CD4-positive, alpha-beta memory T cell (primary cell): Measurements from ENCODE around the gene MAPK9. TPM values are rescaled to one million over a fixed set of nuclear protein-coding genes. Genes with fewer than 3 reads are reported as not detected.
"Not testable (repeated sequence)": the region's sequence is repeated elsewhere in the genome, so short reads cannot be mapped to it uniquely, and the experiment has no call there.

Source experiments
- CTCF ChIA-PET: fragments of 350-600 bp; sonication (Branson Sonifier 250); formaldehyde crosslinking; loops from one replicate; lab custom pipeline; 2021; ENCODE audit warnings: inconsistent platforms; ENCODE audit not compliant: partially characterized antibody; lab: Charles Lee
- POLR2A ChIA-PET: fragments of 350-600 bp; sonication (Branson Sonifier 250); formaldehyde crosslinking; loops from one replicate; lab custom pipeline; 2021; ENCODE audit not compliant: partially characterized antibody; lab: Charles Lee
- DNase-seq, 5 donors: peaks; one replicate each; pipeline versions ENCODE4 v3.0.0 to v3.0.0-alpha.2; 2020 to 2022; ENCODE audit warnings: mixed read lengths in 1 of 5
- H3K27ac ChIP-seq: one replicate; pipeline ENCODE4 v1.7.0; 2013; ENCODE audit warnings: low read depth, low read length
- H3K27me3 ChIP-seq: 2 replicates; pipeline ENCODE4 v1.7.0; 2013; ENCODE audit warnings: mild to moderate bottlenecking, low read length, moderate library complexity; ENCODE audit not compliant: insufficient read depth
- H3K36me3 ChIP-seq: 2 replicates; pipeline ENCODE4 v1.7.0; 2013; ENCODE audit warnings: mild to moderate bottlenecking, low read length, moderate library complexity; ENCODE audit not compliant: insufficient read depth
- H3K4me1 ChIP-seq: 2 replicates; pipeline ENCODE4 v1.7.0; 2013; ENCODE audit warnings: mild to moderate bottlenecking, low read length, moderate library complexity; ENCODE audit not compliant: insufficient read depth
- H3K4me3 ChIP-seq, 2 donors: one replicate each; pipeline ENCODE4 v1.7.0; 2013; ENCODE audit warnings: low read length in 2 of 2, mild to moderate bottlenecking in 1 of 2
- H3K9me3 ChIP-seq, 2 donors: one replicate each; pipeline ENCODE4 v1.7.0; 2013; ENCODE audit warnings: low read length in 2 of 2, control low read depth in 1 of 2; ENCODE audit not compliant: control insufficient read depth in 1 of 2
- H3K27ac Mint-ChIP-seq, 7 donors: one replicate each; pipeline ENCODE4 v1.8.0; 2020 to 2021; ENCODE audit warnings: mixed read lengths in 7 of 7, mild to moderate bottlenecking in 6 of 7, inconsistent platforms in 3 of 7, moderate library complexity in 3 of 7
- H3K27me3 Mint-ChIP-seq, 2 donors: one replicate each; pipeline ENCODE4 v1.8.0; 2020 to 2021; ENCODE audit warnings: mixed read lengths in 2 of 2
- H3K36me3 Mint-ChIP-seq, 2 donors: one replicate each; pipeline ENCODE4 v1.8.0; 2020 to 2021; ENCODE audit warnings: mixed read lengths in 2 of 2, inconsistent platforms in 1 of 2, mild to moderate bottlenecking in 1 of 2
- H3K4me1 Mint-ChIP-seq, 4 donors: one replicate each; pipeline ENCODE4 v1.8.0; 2020 to 2021; ENCODE audit warnings: mixed read lengths in 4 of 4, mild to moderate bottlenecking in 1 of 4
- H3K4me3 Mint-ChIP-seq, 8 donors: one replicate each; pipeline ENCODE4 v1.8.0; 2020 to 2021; ENCODE audit warnings: mixed read lengths in 8 of 8, mild to moderate bottlenecking in 7 of 8, moderate library complexity in 6 of 8, inconsistent platforms in 3 of 8
- H3K9me3 Mint-ChIP-seq, 8 donors: one replicate each; pipeline ENCODE4 v1.8.0; 2020 to 2021; ENCODE audit warnings: mixed read lengths in 8 of 8, mild to moderate bottlenecking in 5 of 8, inconsistent platforms in 3 of 8, moderate library complexity in 1 of 8
- intact Hi-C: fragments of 100-400 bp; cut with micrococcal nuclease; formaldehyde crosslinking; loops from one replicate; pipeline ENCODE4 v1.15.1; 2023
- polyA plus RNA-seq, 2 donors: library from polyadenylated mRNA; unstranded; fragments of 300-500 nt; fragmentation: Illumina TruSeq; gene quantifications; one replicate each; pipeline ENCODE4 v1.2.3, GENCODE V29; 2021
- total RNA-seq, 2 experiments: library from RNA; stranded (reverse); gene quantifications; one replicate each; pipeline ENCODE4 v1.2.3, GENCODE V29; 2021

Gene MAPK9
- total and polyA plus RNA-seq, 4 experiments from 2014 or later = 21.8 to 39.1 (median 35.1) TPM

GRCh38 chr5:180213256-180213600 lies 78.7 kb downstream of the MAPK9 start:
- H3K27me3 ChIP-seq = peaks cover 8% of the 10 kb centered on the region
- CTCF ChIA-PET = no interaction called here
- peaks cover 3% of the 10 kb centered on the region in 2 donors for H3K36me3 Mint-ChIP-seq

GRCh38 chr5:180212363-180213255 lies 79.3 kb downstream of the MAPK9 start:
- ChIA-PET CTCF (no interaction called here), POLR2A (no interaction called here)
- peaks cover 0 to 1% of the 10 kb centered on the region in 2 donors for H3K36me3 Mint-ChIP-seq
- Histone ChIP-seq H3K4me3 (no peak overlapping the region), H3K27ac (no peak overlapping the region), H3K4me1 (peaks cover 6% of the 10 kb centered on the region), H3K27me3 (peaks cover 14% of the 10 kb centered on the region), H3K9me3 (peaks cover 0 to 3% of the 10 kb centered on the region in 2 donors), H3K36me3 (no peaks in the 10 kb centered on the region)
- H3K27me3 Mint-ChIP-seq = peaks cover 23 to 25% of the 10 kb centered on the region in 2 donors
- DNase-seq = no peak
- intact Hi-C loops = no loop called here
- H3K4me1 Mint-ChIP-seq = peaks cover 4 to 11% (median 5%) of the 10 kb centered on the region in 4 donors
- H3K4me3 Mint-ChIP-seq = no peak overlapping the region
- H3K9me3 Mint-ChIP-seq = peaks cover 0 to 26% (median 15%) of the 10 kb centered on the region in 8 donors
- H3K27ac Mint-ChIP-seq = no peak overlapping the region

More at GRCh38 chr5:180213256-180213600, 78.7 kb downstream of the MAPK9 start:
- H3K9me3 Mint-ChIP-seq = peaks cover 0 to 31% (median 18%) of the 10 kb centered on the region in 8 donors
- Histone ChIP-seq H3K27ac (no peak overlapping the region), H3K4me3 (no peak overlapping the region), H3K4me1 (peaks cover 3% of the 10 kb centered on the region), H3K36me3 (no peaks in the 10 kb centered on the region), H3K9me3 (peaks cover 0 to 3% of the 10 kb centered on the region in 2 donors)
- no peak overlapping the region for H3K4me3 Mint-ChIP-seq
- POLR2A ChIA-PET = no interaction called here
- peaks cover 3 to 8% (median 3%) of the 10 kb centered on the region in 4 donors for H3K4me1 Mint-ChIP-seq
- intact Hi-C loops = no loop called here
- H3K27me3 Mint-ChIP-seq = peaks cover 17 to 20% of the 10 kb centered on the region in 2 donors
- DNase-seq = no peak
- H3K27ac Mint-ChIP-seq = no peak overlapping the region

DNA sequence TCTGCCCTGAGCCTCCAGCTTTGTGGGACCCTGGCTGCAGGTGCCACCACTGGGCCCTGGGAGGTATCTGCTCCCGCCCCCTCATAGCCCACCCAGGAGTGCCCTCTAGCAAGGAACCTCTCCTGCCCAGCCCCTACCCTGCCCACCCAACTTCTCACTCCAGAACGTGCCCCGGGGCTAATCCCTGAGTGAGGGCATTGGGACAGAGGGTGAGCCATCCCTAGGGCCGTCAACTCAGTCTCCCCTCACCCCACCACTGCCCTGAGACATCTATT lies 80.2 kb downstream of the MAPK9 start:
- H3K9me3 ChIP-seq = peaks cover 0 to 3% of the 10 kb centered on the region in 2 donors
- Mint-ChIP-seq H3K4me1 (peaks cover 4 to 11% (median 6%) of the 10 kb centered on the region in 4 donors), H3K27ac (no peak overlapping the region), H3K4me3 (no peak overlapping the region), H3K36me3 (peaks cover 0 to 1% of the 10 kb centered on the region in 2 donors), H3K9me3 (peaks cover 0 to 19% (median 12%) of the 10 kb centered on the region in 8 donors), H3K27me3 (peaks cover 27 to 30% of the 10 kb centered on the region in 2 donors)
- intact Hi-C loops = no loop called here
- no peaks in the 10 kb centered on the region for H3K36me3 ChIP-seq
- POLR2A ChIA-PET = no interaction called here
- peaks cover 6% of the 10 kb centered on the region for H3K4me1 ChIP-seq
- H3K4me3 ChIP-seq = no peak overlapping the region
- CTCF ChIA-PET = no interaction called here
- DNase-seq = no peak
- H3K27ac ChIP-seq = no peak overlapping the region
- H3K27me3 ChIP-seq = peaks cover 14% of the 10 kb centered on the region

DNA sequence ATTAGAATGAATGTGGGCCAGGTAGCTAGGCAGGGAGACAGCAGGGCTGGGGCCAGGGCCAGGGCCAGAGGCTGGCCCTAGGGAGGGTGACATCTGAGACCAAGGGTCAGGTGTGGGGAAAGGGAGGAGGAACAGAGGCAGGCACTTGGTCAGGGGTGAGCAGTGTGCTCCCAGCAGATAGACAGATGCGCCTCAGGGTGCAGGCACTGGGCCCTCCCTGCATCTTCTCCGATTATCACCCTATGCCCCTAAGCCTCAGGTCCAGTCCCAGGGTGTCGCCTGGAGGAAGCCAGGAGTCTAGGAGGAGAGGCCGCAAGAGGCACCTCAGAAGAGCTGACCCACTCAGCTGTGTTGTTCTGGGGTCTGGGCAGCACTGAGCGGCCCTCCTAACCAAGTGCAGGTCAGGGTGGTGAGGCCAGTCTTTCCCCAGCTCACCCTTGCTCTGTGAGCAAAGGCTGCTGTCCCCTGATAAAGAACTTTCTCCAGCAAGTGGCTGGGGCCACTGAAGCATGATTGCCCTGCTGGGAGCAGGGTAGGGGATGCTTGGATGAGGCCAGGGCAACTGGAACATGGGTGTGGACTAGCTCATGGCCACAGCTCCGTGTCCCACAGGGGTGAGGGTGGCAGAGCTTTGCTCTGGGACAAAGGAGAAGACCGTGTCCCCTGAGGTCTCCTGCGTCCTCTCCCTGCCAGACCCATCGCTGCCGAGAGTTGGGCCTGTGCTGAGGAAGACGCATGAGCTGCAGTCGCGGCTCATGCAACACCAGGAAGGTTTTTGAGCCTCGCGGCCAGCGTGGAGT lies 80.7 kb downstream of the MAPK9 start:
- POLR2A ChIA-PET = no interaction called here
- peaks cover 0 to 3% of the 10 kb centered on the region in 2 donors for H3K9me3 ChIP-seq
- peaks cover 14% of the 10 kb centered on the region for H3K27me3 ChIP-seq
- no peak overlapping the region for H3K4me3 ChIP-seq
- Mint-ChIP-seq H3K27ac (no peak overlapping the region), H3K9me3 (peaks cover 0 to 16% (median 10%) of the 10 kb centered on the region in 8 donors), H3K27me3 (peaks cover 30 to 32% of the 10 kb centered on the region in 2 donors), H3K4me3 (no peak overlapping the region), H3K4me1 (peaks cover 4 to 11% (median 6%) of the 10 kb centered on the region in 4 donors), H3K36me3 (peaks cover 0 to 1% of the 10 kb centered on the region in 2 donors)
- CTCF ChIA-PET = no interaction called here
- H3K36me3 ChIP-seq = no peaks in the 10 kb centered on the region
- H3K4me1 ChIP-seq = peaks cover 6% of the 10 kb centered on the region
- H3K27ac ChIP-seq = no peak overlapping the region
- intact Hi-C loops = no loop called here
- DNase-seq = no peak

GRCh38 chr5:180210077-180210476 lies 81.8 kb downstream of the MAPK9 start:
- H3K4me3 ChIP-seq, H3K27ac ChIP-seq, CTCF ChIA-PET, POLR2A ChIA-PET, H3K9me3 Mint-ChIP-seq, H3K9me3 ChIP-seq, H3K27ac Mint-ChIP-seq, intact Hi-C loops, H3K4me1 ChIP-seq, H3K36me3 ChIP-seq, H3K36me3 Mint-ChIP-seq, DNase-seq: not testable (repeated sequence)
- H3K27me3 ChIP-seq = peaks cover 14% of the 10 kb centered on the region
- peak overlapping the region in 5 of 8 donors; percentile 13 to 62 (median 47) for H3K4me3 Mint-ChIP-seq
- H3K27me3 Mint-ChIP-seq = peaks cover 32 to 33% of the 10 kb centered on the region in 2 donors
- peaks cover 4 to 11% (median 6%) of the 10 kb centered on the region in 4 donors for H3K4me1 Mint-ChIP-seq

GRCh38 chr5:180209137-180209581 lies 82.7 kb downstream of the MAPK9 start, which contains the start of gene RASGEF1C:
TSS of gene RASGEF1C (minus strand) at chr5:180209211. CDS start at chr5:180138052, 71,159 bp downstream.
- no peaks in the 10 kb centered on the region for H3K36me3 Mint-ChIP-seq
- no peak within 1 kb of the TSS for H3K4me3 ChIP-seq
- H3K27ac Mint-ChIP-seq = no peak within 1 kb of the TSS
- peaks cover 0 to 7% (median 4%) of the 10 kb centered on the region in 8 donors for H3K9me3 Mint-ChIP-seq
- ChIA-PET CTCF (no interaction called here), POLR2A (no interaction called here)
- peaks cover 4 to 11% (median 6%) of the 10 kb centered on the region in 4 donors for H3K4me1 Mint-ChIP-seq
- no peak within 1 kb of the TSS for H3K27ac ChIP-seq
- no peaks in the 10 kb centered on the region for H3K36me3 ChIP-seq
- peak in 4 of 5 donors; percentile 45 to 57 (median 46) for DNase-seq
- H3K27me3 ChIP-seq = peaks cover 14% of the 10 kb centered on the region
- no peaks in the 10 kb centered on the region for H3K9me3 ChIP-seq
- H3K4me1 ChIP-seq = peaks cover 6% of the 10 kb centered on the region
- peaks cover 33 to 38% of the 10 kb centered on the region in 2 donors for H3K27me3 Mint-ChIP-seq
- intact Hi-C loops = loop anchor here (10.0 kb wide), 1 partner anchor 106 kb away; no protein-coding TSS in a partner anchor
- H3K4me3 Mint-ChIP-seq = peak within 1 kb of the TSS; percentile 5 to 68 (median 58)
